SW 1271 (cell line): Measurements from ENCODE around the gene OSR1.
"Not testable (repeated sequence)": the region's sequence is repeated elsewhere in the genome, so short reads cannot be mapped to it uniquely, and the experiment has no call there.

Experiments
- DNase-seq, 2 experiments: peaks; one replicate each; lab custom pipeline; 2025; lab: John Stamatoyannopoulos, UW

OSR1 gene

DNA sequence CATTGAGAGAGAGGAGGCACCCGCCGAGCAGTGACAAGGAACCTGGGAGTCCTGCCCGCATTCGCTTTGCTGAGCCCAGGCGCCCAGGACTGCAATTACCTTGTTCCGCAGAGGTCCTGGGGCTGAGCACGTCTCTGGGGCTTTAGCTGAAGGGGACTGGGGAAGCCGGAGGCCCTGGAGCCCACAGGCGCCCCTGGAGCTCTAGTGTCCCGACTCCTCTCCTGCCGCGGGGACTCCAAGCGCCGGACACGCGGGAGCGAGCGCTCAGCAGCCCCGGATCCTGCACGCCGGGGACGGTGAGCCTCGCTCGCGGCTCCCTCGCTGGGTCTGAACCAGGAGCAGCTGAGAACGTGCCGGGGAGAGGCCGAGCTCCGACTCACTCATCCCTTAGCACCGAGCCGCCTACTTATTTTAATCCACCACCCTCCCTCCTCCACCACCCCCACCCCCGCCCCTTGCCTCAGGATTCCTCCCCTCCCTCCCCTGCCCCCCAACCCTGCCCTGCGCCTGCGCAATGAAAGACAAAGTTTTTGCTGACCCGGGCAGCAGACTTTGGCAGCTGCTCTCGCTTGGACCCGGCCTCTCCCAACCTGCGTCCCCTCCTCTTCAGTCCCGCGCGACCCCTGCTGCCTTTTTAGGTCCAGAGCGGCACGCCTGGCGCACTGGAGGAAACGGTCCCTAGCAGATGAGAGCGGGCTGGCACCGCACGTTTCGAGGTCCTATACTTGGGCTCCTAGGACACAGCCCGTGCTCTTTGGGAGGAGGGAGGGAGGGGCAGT, at the start of gene OSR1:
TSS of gene OSR1 (minus strand) at position 382 of the 779 bp plus-strand sequence. CDS start 4,818 bp downstream, outside the sequence.
- DNase-seq = peak; percentile 25 to 60

DNA sequence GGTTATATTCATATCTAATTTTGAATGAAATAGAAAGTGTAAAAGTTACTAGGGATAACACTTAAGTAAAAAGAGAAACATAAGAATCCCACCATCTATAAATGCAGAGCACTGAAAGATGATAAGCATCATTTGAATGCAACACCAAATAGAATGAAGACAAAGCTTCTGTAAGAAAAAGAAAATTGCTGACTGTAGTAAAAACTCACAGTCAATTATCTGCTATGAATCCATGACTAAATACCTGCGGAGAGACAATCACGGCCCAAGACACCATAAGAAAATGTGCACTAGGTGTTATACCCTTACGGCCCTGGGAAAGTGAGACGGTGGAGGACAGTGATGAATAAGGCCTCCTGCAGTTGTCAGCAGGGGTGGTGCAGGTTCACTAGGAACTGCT, 45.4 kb upstream of the OSR1 start:
- DNase-seq = no peak

DNA sequence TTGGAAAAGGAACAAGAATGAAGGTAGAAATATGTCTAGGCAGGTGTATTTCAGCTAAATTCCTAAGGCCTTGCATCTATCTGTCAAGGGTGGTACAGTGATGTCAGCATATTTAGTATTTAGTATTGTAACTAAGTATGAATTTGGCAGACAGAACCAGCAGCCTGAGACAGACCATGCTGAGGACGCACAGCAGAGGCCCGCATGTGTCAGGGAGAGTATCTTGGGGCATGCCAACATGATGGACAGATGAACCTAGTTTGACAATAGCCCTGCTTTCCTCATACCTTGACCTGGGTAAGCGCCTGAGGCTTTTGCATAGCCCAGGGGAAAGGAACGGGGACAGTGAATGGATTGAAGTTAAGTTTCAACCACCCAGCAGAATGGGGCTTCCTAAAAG, 33.8 kb upstream of the OSR1 start:
- DNase-seq = no peak

DNA sequence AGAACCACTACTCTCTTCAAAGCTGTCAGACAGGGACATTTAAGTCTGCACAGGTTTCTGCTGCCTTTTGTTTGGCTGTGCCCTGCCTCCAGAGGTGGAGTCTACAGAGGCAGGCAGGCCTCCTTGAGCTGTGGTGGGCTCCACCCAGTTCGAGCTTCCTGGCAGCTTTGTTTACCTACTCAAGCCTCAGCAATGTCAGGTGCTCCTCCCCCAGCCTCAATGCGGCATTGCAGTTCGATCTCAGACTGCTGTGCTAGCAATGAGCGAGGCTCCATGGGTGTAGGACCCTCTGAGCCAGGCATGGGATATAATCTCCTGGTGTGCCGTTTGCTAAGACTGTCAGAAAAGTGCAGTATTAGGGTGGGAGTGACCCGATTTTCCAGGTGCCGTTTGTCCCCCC, 31.0 kb upstream of the OSR1 start:
- DNase-seq = not testable (repeated sequence)

DNA sequence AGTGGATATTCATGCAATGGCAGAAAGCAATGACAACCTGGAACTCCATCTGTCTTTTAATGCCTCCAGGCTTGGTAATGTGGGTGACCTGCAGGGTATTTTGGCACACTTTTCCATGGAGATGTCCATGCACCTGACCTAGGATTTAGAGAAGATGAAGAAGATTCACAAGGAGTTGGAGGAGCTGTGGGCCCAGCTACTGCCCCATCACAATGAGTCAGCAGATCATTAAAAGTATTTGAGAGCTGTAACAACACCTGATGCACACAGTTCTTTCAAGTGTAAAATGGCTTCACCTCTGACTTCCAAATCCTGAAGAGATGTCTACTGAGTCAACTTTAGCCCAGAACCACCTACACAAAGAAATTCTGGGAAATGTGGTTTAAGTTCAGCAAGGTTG, 22.1 kb upstream of the OSR1 start:
- DNase-seq = no peak

DNA sequence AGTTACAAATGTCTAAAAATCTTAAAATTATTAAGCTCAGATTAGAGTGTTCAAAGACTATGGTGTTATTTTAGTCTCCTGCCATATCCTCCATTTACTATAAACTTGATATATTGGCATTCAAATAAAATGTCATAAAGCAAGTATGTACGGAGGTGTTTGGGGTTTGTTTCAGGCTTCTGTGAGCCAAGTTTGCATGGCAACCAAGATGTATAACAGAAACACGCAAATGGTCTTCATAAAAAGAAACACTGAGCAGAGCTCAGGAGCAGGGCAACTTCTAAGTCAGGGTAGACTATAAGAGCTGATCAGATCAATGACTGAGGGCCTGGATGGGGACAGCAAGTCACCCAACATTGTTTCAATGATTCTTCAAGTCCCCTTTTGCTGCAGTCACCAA, 20.5 kb upstream of the OSR1 start:
- no peak for DNase-seq

DNA sequence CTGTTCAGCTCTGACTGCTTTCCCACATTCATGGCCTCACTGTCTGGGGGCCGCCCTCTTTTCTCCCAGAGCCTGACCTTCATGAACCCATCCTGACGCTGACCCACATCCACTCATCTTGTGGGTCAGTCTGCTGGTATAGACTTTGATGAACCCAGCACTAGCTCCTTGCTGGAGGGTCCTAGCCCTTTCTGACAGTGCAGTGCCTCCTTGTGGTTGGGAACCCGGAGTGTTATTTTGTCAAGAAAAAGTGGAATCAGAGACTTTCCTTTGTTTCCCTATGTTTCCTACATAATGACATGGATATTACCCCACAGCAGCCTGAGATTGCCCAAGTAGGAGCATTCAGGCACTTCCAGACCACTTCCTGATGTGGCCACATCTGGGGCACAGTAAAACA, 19.3 kb upstream of the OSR1 start:
- no peak for DNase-seq

DNA sequence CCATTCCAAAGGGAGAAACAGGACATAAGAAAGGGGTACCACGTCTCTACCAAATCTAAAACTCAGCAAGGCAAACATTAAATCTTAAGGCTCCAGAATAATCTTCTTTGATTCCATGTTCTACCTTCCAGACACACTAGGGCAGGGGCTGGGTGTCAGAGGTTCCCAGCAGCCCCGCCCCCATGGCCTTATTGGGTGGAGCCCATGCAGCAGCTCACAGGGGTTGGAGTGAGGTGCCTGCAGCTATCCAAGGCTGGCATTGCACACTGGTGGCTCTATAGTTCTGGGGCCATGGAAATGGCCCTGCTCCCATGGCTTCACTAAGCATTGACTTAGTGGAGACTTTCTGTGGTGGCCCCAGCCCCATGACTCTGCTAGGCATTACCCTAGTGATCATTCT, 14.9 kb upstream of the OSR1 start:
- DNase-seq = no peak

DNA sequence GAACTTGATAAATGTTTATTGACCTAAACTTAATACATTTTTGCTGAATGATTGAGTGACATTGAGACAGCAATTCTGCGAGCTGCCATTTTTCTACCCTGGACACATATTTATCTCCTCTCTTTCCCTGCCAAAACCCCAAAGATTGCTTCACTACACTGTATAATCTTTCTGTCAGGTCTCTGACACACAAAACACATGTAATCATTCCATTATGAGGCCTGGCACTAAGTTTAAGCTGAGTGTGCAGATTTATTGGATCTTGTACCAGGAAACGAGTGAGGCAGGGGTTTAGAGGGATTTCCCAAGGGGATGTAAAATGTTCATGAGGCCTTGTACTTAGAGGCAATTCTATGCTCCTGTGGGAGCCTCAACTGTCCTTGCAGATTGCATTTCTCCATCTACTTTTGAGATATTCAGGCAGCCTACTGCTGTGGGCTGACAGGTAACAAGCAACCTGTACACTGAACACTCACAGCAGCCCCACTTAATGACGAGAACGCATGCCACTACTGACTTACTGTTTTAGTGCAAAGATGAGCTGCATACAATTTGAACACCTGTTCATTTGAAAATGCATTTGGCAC, 13.7 kb upstream of the OSR1 start:
- DNase-seq = no peak

DNA sequence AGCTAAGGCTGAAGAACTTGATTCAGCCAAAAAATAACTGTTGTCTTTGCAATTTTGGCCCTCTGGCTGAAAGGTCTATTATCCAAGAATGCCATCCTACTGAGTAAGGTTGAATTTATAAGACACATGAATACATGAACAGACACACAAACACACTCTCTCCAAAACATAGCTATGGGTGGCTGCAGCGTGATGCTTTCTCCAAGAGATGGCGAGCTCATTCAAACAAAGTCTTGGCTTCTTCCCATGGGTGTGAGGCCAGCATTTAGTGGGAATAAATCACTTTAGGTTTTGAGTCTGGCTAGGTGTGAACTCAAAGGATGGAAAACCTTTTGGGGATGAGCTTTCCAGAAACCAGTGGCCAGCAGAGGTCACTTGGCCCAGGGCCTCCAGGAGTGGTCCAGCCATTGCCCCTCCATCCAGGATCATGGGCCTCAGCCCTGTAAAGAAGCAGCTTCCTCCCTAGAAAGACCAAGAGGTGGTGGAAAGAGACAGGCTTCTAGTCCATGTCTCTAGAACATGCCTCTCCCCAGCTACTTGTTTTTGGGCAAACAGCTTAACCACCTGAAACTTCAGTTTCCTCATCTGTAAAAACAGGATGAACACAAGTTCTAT, 11.0 kb upstream of the OSR1 start:
- peak in 1 of 2 experiments; percentile 42 for DNase-seq

DNA sequence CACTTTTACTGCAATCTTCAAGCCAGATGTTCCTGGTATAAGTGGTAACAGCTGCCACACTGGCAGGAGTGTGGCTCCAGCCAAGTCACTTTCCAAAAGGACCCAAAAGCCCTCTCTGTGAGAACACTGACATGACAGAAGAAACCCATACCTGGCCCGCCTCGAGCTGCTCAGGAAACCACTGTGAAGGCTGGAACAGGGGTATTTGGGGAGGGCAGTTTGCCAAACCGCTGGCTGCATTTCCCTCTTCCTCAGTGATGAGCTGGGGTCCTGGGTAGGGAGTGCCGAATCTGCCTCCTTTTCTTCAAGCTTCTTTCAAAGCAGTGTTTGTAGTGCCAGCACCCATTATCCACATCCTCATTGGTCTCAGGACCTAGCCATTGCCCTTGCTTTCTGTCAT, 10.3 kb upstream of the OSR1 start:
- DNase-seq = no peak

DNA sequence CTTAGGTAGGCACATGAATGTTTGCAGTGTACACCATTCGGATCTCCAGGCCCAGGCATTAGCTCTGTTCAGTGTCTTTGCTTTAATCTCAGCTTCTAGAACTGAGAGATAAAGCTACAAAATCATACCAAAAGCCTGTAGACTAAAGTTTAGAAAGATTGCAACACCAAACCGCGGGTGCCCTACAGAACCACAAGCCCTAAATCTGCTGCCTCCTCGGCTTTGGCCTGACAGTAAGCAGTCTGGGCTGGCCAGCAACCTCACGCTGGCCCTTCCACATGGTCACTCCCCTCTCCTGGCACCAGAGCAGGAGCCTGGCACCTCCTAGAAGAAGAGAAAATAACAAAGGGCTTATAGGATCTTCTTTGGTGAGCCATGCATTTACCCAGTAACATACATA, 8.9 kb upstream of the OSR1 start:
- no peak for DNase-seq

DNA sequence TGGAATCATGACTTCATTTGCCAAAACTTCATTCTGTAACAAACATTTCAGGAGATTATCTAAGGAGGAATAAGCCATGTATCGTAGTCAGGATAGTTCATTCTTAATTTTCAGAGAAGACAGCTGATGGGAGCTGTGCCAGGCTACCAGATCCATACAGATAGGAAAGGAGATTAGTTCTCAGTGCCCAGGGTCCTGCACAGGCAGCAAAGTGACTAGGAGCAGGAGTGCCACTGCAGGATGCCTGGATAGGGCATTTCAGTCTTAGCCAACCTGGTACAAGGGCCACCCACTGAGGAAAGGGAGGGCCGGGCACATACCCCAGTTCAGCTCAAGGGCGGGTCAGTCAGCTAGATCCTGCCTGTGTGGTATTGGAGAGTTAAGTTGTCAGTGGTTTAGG, 6.7 kb upstream of the OSR1 start:
- no peak for DNase-seq

DNA sequence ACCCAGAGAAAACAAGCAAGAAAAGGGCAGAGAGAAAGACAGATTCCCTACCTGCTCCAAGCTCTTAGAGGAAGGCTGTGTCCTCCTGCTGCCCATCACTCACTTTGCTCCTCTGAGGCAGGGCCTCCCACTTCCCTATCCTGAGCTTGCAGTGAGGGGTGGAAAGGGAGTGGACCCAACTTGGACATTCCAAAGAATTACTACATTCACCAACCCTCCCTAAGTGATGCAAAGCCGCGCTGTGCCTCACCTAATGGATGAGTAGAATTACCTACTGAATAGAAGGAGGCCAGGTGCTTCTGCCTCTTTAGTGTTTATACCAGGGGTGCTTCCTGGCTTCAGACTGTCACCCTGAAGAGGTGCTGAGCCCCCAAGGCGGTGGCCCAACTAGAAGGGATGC, 5.6 kb upstream of the OSR1 start:
- DNase-seq = no peak

DNA sequence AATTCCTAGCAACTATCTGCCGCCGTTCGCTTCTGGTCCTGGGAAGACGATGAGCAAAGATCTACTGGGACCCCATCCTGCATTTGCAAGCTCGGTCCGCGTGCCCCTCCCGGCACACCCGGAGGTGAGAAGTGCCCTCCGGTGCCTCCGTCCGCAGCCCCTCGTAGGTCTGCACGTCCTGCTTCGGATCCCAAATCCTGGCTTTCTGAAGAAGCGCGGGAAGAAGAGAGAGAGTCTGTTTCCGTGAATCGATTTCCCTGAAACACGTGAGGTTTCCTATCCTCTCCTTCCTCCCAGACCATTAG, 5.0 kb upstream of the OSR1 start:
- no peak for DNase-seq

DNA sequence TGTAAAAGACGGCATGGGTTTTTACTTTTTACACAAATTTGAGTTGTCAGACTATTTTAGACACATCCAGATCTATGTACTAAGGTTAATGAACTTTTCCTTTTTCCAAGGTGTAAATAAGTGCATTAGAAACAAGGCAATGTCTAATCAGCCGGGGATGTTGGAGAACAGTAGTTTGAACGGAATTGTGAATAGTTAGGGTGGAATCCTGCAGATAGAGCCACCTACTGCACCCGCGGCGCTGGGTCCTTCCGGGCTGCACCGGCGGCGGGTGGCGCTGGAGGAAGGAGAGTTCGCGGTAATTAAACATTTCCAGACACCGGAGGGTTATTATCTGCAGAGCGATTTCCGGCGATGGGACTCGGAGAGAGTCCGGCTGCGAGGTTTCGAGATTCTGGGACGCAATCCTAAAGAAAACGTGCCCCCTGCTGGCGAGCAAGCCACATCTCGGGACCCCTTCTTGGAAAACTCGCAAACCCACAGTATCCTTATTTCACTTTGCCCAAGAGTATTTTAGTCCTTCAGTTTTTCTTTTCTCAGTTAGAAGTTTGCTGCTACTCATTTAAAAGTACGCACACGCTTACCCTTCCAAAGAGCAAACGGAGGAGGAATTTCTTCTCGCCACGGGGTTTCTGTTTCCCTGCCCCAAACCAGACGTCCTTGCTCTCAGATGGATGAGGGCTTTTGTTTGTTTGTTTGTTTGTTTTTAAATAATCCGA, 4.5 kb upstream of the OSR1 start:
- DNase-seq = peak in 1 of 2 experiments; percentile 60

DNA sequence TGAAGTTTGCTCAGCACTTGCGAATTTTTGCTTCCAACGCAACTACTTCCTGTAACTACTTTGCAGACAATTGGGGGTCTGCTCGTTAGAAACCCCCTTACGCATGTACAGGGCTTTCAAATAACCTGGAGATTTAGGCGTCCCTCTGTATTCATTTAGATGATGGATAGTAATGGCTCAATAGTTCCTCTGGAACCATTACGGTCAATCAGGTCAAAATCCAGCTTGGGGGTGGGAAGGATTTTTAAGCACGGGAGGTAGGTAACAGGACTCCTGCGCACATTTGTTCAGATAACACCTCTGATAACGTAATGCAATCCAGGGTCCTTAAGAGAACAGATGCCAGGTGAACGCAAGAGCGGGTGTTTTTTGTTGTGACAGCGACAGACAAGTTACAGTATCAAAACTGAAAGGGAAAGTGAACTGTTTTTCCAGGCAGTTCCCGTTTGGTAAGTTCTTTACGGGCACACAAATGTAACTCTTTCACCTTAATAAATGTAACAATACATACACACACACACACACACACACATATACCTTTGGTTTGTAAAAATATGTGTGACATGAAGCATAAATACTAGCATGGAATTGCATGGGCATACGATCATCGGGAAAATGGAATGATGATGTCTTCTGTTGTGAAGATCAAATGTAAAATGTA, 3.8 kb upstream of the OSR1 start:
- no peak for DNase-seq

DNA sequence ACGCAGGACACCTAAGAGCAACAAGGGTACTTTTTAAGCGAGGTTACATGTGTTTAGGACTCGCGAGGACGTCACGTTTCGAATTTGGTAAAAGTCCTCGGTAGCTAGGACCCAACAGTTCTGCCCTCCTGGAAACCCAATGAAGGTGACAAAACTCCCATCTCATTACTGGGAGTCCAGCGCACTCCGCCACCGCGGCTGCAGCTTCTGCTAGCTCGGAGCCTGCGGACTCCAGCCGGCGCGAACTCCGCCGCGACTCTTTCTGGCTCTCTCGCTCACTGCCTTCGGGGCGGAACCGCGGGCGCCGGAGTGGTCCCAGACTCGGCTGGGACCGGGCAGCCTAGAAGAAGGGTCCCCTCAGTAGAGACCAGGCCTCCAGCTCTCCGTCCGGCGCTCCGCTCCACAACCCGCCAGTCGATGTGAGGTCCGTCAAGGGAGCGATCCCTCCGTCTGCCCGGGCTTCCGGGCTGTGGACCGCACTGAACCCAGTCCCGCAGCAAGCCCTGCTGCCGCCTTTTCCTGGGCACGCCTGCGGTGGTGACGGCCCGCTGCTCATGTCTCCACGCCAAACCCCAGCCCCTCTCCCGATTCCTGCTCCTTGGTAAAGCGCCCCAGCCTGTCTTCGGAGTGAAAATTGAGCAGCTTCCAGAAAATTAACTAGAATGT, 3.0 kb upstream of the OSR1 start:
- no peak for DNase-seq

DNA sequence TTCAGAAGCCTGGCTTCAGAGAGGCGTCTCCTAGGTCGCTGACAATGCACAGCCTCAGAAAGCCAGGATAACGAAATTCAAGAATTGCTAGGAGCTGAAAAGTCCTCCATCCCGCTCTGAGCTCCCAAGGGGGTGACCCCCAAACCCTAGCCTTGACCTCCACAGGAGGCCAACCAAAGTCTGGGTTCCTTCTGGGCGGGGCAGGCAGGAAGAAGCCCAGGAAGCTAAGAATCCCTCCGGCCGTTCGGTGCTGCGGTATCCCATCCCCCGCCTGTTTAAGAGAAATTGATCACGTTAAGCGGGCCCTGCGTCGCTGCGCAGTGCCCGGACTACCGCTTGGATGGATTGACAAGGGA, 2.5 kb upstream of the OSR1 start:
- DNase-seq = no peak

DNA sequence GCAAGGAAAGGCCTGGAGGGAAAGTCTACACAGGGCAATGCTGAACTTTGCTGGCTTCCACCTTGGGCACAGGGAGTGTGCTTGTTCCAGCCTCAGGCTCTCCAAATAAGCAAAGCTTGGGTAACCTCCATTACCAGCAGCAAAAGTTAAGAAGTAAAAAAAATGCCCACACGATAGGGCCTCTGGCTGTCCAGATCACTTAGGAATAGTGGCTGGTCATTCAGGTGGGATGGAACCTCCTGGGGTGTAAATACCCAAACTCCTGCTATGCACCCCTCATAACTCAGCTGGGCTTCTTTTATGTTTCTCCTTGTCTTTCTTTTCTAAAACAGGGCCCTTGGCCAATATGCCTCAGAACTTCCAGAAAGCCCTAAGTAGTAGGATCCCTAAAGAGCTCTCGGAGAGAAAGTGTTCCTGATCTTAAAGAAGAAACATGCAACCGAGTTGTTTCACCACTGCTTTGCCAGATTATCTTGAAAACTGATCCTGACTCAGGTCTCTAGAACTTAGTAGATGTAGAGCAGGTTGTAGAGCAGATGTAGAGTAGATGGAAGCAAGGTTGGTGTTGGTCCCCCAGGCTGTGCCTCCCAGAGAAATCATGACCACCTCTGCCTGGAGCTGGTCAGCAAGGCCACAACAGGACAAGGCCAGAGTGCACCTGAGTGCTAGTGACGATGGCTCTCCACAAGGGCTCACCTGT, 2.0 kb upstream of the OSR1 start:
- no peak for DNase-seq

DNA sequence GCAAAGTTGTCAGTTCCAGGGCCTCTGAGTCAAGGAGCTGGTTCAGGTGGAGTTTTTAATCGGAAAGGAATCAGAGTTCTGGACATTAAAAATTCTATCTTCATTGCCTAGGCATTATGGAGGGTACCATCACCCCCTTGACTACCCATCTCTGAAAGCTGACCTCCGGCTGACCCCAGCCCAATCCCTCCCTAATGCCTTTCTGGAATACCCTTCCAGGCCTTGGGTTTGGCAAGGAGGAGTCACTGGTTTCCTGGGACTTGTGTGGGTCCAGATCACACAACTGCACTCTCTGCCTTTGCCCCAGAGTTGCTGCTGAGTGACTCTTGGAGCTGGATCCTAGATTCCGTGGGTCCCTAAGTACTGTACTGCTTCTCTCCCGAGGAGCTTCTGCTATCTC, 1.0 kb upstream of the OSR1 start:
- DNase-seq = no peak

DNA sequence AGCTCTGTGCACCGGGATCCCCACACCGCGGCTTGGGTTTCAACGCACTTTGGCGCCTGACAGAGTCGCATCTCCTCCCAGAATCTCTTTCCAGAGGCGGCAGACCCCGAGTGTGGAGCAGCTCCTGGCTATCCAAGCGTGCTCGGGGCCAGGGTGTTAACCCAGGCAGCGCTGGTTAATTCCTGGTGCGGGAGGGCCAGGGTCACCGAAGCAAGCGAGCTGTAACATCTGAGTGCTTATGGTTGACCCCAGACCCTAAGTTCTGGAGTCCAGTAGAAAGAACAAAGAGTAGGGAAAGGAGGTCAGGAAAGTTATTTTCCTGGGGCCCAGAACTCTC, 566 bp upstream of the OSR1 start:
- no peak for DNase-seq
